OCI-LY1 (cell line): ENCODE results near the gene MED14.
"Not testable (repeated sequence)": the region's sequence is repeated elsewhere in the genome, so short reads cannot be mapped to it uniquely, and the experiment has no call there.

Experiments
- H2AFZ ChIP-seq: fragments of 200-600 bp; sonication (generic), shearing (Covaris generic); 2 replicates; pipeline ENCODE4 v1.6.0; 2014; ENCODE audit warnings: antibody characterized with exemption, mild to moderate bottlenecking, low read length
- H3F3A ChIP-seq: fragments of 200-600 bp; sonication (generic), shearing (Covaris generic); 2 replicates; pipeline ENCODE4 v1.6.0; 2014; ENCODE audit warnings: mild to moderate bottlenecking, antibody characterized with exemption, low read length, moderate library complexity; ENCODE audit not compliant: insufficient read depth
- H3K27ac ChIP-seq: fragments of 200-600 bp; sonication (generic); 2 replicates; pipeline ENCODE4 v1.5.1; 2014; ENCODE audit warnings: low read length, mixed run types, mild to moderate bottlenecking, low read depth; ENCODE audit not compliant: poor library complexity, severe bottlenecking
- H3K27me3 ChIP-seq: fragments of 200-600 bp; sonication (generic); 2 replicates; pipeline ENCODE4 v1.6.0; 2014; ENCODE audit warnings: antibody characterized with exemption, mild to moderate bottlenecking, low read length, moderate library complexity; ENCODE audit not compliant: insufficient read depth
- H3K36me3 ChIP-seq: fragments of 200-600 bp; sonication (generic); 2 replicates; pipeline ENCODE4 v1.6.1; 2014; ENCODE audit warnings: mild to moderate bottlenecking, antibody characterized with exemption, low read length, moderate library complexity, mixed read lengths; ENCODE audit not compliant: insufficient read depth
- H3K4me1 ChIP-seq: fragments of 200-600 bp; sonication (generic); 2 replicates; pipeline ENCODE4 v1.5.1; 2014; ENCODE audit warnings: mild to moderate bottlenecking, low read length, moderate library complexity; ENCODE audit not compliant: insufficient read depth, severe bottlenecking
- H3K4me2 ChIP-seq: fragments of 200-600 bp; sonication (generic), shearing (Covaris generic); 2 replicates; pipeline ENCODE4 v1.6.1; 2014; ENCODE audit warnings: low read length
- H3K4me3 ChIP-seq: fragments of 200-600 bp; sonication (generic); 2 replicates; pipeline ENCODE4 v1.5.1; 2014; ENCODE audit warnings: low read length, low read depth, mild to moderate bottlenecking, mixed read lengths; ENCODE audit not compliant: poor library complexity, severe bottlenecking
- H3K79me2 ChIP-seq: fragments of 200-600 bp; shearing (Covaris generic); 2 replicates; pipeline ENCODE4 v1.6.1; 2016; ENCODE audit warnings: mixed run types, low read length, mixed read lengths; ENCODE audit not compliant: insufficient read depth
- H3K9ac ChIP-seq: fragments of 200-600 bp; sonication (generic), shearing (Covaris generic); 2 replicates; pipeline ENCODE4 v1.6.1; 2014; ENCODE audit warnings: mild to moderate bottlenecking, low read length, mixed read lengths
- H3K9me2 ChIP-seq: fragments of 200-600 bp; sonication (generic), shearing (Covaris generic); 2 replicates; pipeline ENCODE4 v1.6.1; 2014; ENCODE audit warnings: low read depth, mild to moderate bottlenecking, low read length, mixed read lengths
- H3K9me3 ChIP-seq: fragments of 200-600 bp; shearing (Covaris generic); 2 replicates; pipeline ENCODE4 v1.6.1; 2014; ENCODE audit warnings: low read length, mixed read lengths
- H4K20me1 ChIP-seq: fragments of 200-600 bp; sonication (generic), shearing (Covaris generic); 2 replicates; pipeline ENCODE4 v1.6.0; 2016; ENCODE audit warnings: mild to moderate bottlenecking, low read length; ENCODE audit not compliant: insufficient read depth
- CTCF ChIP-seq: fragments of 200-600 bp; sonication (generic), shearing (Covaris generic); IDR thresholded peaks from 2 replicates; pipeline ENCODE4 v1.5.1; 2017; ENCODE audit warnings: mild to moderate bottlenecking, antibody characterized with exemption, low read length, moderate library complexity, mixed read lengths
- EZH2 ChIP-seq: fragments of 200-600 bp; sonication (generic), shearing (Covaris generic); IDR thresholded peaks from 2 replicates; pipeline ENCODE4 v1.8.0; 2017; ENCODE audit warnings: borderline replicate concordance, mixed run types, mild to moderate bottlenecking, antibody characterized with exemption, low read length, moderate library complexity, mixed read lengths

MED14 gene

GRCh38 chrX:40735325-40736169 is at the start of gene MED14:
MED14 (minus strand) TSS chrX:40735542; CDS start chrX:40735412, 130 bp downstream.
- Histone ChIP-seq H4K20me1 (no peaks in the 10 kb centered on the region), H3F3A (no peaks in the 10 kb centered on the region), H3K79me2 (peaks cover 39% of the 10 kb centered on the region), H3K9me3 (no peaks in the 10 kb centered on the region), H3K4me1 (peaks cover 42% of the 10 kb centered on the region), H3K27me3 (no peaks in the 10 kb centered on the region), H3K27ac (peak within 1 kb of the TSS; percentile 89), H2AFZ (peak within 1 kb of the TSS; percentile 91; the same call in 1 of the 2 replicates), H3K9me2 (no peaks in the 10 kb centered on the region), H3K36me3 (no peaks in the 10 kb centered on the region), H3K4me2 (peak within 1 kb of the TSS; percentile 88), H3K9ac (peak within 1 kb of the TSS; percentile 91), H3K4me3 (peak within 1 kb of the TSS; percentile 91)
- TF ChIP-seq CTCF (no peak; the same call in 1 of the 2 replicates), EZH2 (no peak)

- Histone ChIP-seq H3K27me3 (no peaks in the 10 kb centered on the region), H3F3A (no peaks in the 10 kb centered on the region), H3K27ac (no peak overlapping the region), H3K4me3 (no peak overlapping the region), H3K9me3 (no peaks in the 10 kb centered on the region), H4K20me1 (no peaks in the 10 kb centered on the region), H3K9ac (no peak overlapping the region), H2AFZ (no peak overlapping the region), H3K4me2 (no peak overlapping the region), H3K79me2 (no peaks in the 10 kb centered on the region), H3K9me2 (no peaks in the 10 kb centered on the region), H3K4me1 (no peaks in the 10 kb centered on the region), H3K36me3 (no peaks in the 10 kb centered on the region)
- TF ChIP-seq EZH2 (no peak), CTCF (no peak)
These were observed 49.3 kb upstream of the MED14 start for GRCh38 chrX:40784516-40785151.

- H3K9ac ChIP-seq, H3K36me3 ChIP-seq, H3K9me3 ChIP-seq, H3K4me2 ChIP-seq, H3K9me2 ChIP-seq, H3K27ac ChIP-seq, H3K4me1 ChIP-seq, H3K4me3 ChIP-seq, H2AFZ ChIP-seq, H4K20me1 ChIP-seq, H3K27me3 ChIP-seq, H3K79me2 ChIP-seq, H3F3A ChIP-seq: not testable (repeated sequence)
These were observed 47.4 kb upstream of the MED14 start for GRCh38 chrX:40782644-40783259.
